KG1 (cell line): ENCODE data around the gene SAPCD2.

ENCODE experiments used
- DNase-seq: peaks from one replicate; lab custom pipeline; 2025; lab: John Stamatoyannopoulos, UW

Gene SAPCD2

GRCh38 chr9:137082222-137082924, 12.0 kb upstream of the SAPCD2 start:
- no peak for DNase-seq

- DNase-seq: no peak
Measured at GRCh38 chr9:137080260-137081122, 10.1 kb upstream of the SAPCD2 start.

GRCh38 chr9:137079401-137079787, 9.0 kb upstream of the SAPCD2 start:
- DNase-seq: no peak

GRCh38 chr9:137078701-137079400, 8.5 kb upstream of the SAPCD2 start:
- no peak for DNase-seq

GRCh38 chr9:137077758-137078693, 7.7 kb upstream of the SAPCD2 start:
- peak; percentile 26 for DNase-seq

GRCh38 chr9:137077010-137077747, 6.8 kb upstream of the SAPCD2 start, which contains the start of gene UAP1L1:
UAP1L1 (plus strand) TSS chr9:137077517; CDS start chr9:137077533, 16 bp downstream.
- no peak for DNase-seq

- DNase-seq: no peak
Measured at GRCh38 chr9:137076636-137077009, 6.3 kb upstream of the SAPCD2 start.

- DNase-seq: no peak
Measured at GRCh38 chr9:137075275-137075775, 5.0 kb upstream of the SAPCD2 start.

GRCh38 chr9:137074657-137075274, 4.4 kb upstream of the SAPCD2 start:
- DNase-seq: no peak

- DNase-seq: no peak
Measured at GRCh38 chr9:137073992-137074399, 3.6 kb upstream of the SAPCD2 start.

GRCh38 chr9:137071282-137071681, 925 bp upstream of the SAPCD2 start:
- DNase-seq: no peak

- no peak for DNase-seq
Measured at GRCh38 chr9:137070906-137071275, 534 bp upstream of the SAPCD2 start.

GRCh38 chr9:137069508-137070091, 757 bp downstream of the SAPCD2 start:
- no peak for DNase-seq

- DNase-seq: no peak
Measured at GRCh38 chr9:137068539-137069507, 1.5 kb downstream of the SAPCD2 start.

- peak; percentile 50 for DNase-seq
Measured at GRCh38 chr9:137067860-137068538, 2.4 kb downstream of the SAPCD2 start.

GRCh38 chr9:137066096-137066861, 4.1 kb downstream of the SAPCD2 start:
- DNase-seq: no peak

GRCh38 chr9:137065336-137065967, 4.9 kb downstream of the SAPCD2 start:
- DNase-seq: no peak
